NCI-H1694 treated with DMSO at 0.1 percent for 48 hours (cell line): Measurements from ENCODE around the gene SZT2.
A peak's percentile ranks its signal among the peaks of the same experiment; 100 is the strongest.
"Not testable (repeated sequence)": the region's sequence is repeated elsewhere in the genome, so short reads cannot be mapped to it uniquely, and the experiment has no call there.

Experiments used
- DNase-seq: peaks from one replicate; lab custom pipeline; 2025; lab: John Stamatoyannopoulos, UW

The SZT2 gene

DNA sequence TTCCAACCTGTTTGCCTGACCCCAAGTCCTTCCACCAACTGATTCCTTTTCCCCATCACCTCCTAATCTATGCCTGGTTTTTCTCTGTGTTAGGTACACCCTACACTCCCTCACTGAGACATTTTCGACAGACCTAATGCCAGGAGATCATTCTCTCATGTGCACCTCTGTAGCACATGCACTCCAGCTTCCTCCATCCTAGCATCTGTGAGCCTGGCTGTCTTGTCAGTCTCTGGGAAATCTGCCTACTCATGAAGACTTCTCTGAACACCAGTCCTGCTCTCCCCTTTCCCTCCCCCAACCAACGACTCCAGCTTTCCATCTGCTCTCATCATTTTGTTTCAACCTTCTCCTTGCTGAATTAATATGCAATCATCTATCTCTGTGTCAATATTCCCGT lies 1.1 kb upstream of the SZT2 start:
- DNase-seq, result no peak

- DNase-seq, result no peak
Observed at GRCh38 chr1:43392702-43393101, 3.0 kb downstream of the SZT2 start.

DNA sequence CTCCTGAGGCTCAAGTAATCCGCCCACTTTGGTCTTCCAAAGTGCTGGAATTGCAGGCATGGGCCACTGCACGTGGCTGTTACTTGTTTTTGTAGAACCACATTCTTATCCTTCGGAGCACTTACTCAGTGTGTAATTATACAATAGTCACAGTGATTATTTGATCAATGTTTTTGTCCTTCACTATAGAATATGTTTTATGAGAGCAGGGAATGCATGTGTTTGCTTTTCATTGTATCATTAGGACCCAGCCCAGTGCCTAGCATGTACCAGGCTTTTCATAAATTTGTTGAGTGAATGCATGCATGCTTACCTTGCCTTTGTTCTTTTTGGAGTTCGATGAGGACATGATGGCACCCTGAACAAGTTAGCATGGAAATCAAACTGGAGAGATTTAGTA lies 5.8 kb downstream of the SZT2 start:
- DNase-seq, result no peak

- DNase-seq, result no peak
Observed at GRCh38 chr1:43396059-43396458, 6.4 kb downstream of the SZT2 start.

- no peak for DNase-seq
Observed at GRCh38 chr1:43398227-43398626, 8.5 kb downstream of the SZT2 start.

- not testable (repeated sequence) for DNase-seq
Observed at GRCh38 chr1:43400441-43400840, 10.7 kb downstream of the SZT2 start.

GRCh38 chr1:43402089-43402865 lies 12.6 kb downstream of the SZT2 start:
- no peak for DNase-seq

GRCh38 chr1:43404353-43404752 lies 14.7 kb downstream of the SZT2 start:
- DNase-seq, result no peak

- no peak for DNase-seq
Observed at GRCh38 chr1:43405219-43405875, 15.6 kb downstream of the SZT2 start.

- no peak for DNase-seq
Observed at GRCh38 chr1:43405876-43406234, 16.2 kb downstream of the SZT2 start.

- DNase-seq, result no peak
Observed at GRCh38 chr1:43410571-43410970, 20.9 kb downstream of the SZT2 start.

GRCh38 chr1:43413426-43413825 lies 23.7 kb downstream of the SZT2 start:
- not testable (repeated sequence) for DNase-seq

GRCh38 chr1:43414634-43415223 lies 25.0 kb downstream of the SZT2 start:
- peak; percentile 62 for DNase-seq

DNA sequence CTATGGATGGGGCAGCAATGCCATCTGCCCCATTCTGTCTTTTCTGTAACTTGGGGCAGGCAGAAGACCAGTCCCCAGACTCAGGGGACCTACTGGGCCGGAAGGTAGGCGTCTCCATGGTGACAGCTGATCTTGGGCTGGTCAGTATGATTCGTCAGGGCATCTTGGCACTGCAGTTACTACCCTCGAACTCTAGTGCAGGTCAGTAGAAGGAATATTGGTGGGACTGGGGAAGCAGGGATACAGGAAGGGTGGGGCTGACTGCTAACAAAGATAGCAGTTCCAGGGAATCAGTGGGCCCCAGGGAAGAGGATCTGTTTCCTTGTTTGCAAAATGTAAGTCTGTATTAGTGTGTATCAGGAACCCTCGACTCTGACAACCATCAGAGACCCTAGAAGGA lies 26.2 kb downstream of the SZT2 start:
- DNase-seq, result no peak

DNA sequence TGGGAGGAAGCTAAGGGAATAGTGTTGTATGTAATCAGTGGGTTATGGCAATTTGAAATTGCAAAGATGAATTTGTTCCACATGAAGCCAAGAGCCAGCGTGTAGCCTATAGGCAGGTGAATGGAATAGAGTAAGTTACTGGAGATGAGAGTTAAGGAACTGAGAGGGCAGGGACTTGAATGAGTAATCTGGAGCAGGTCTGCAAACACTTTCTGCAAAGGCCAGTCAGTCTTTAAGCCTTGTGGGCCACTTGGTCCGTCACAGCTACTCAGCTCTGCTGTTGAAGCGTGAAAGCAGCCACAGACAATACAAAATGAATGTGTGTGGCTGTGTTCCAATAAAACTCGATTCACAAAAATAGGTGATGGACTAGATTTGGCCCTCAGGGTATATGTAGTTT lies 29.2 kb downstream of the SZT2 start:
- no peak for DNase-seq

DNA sequence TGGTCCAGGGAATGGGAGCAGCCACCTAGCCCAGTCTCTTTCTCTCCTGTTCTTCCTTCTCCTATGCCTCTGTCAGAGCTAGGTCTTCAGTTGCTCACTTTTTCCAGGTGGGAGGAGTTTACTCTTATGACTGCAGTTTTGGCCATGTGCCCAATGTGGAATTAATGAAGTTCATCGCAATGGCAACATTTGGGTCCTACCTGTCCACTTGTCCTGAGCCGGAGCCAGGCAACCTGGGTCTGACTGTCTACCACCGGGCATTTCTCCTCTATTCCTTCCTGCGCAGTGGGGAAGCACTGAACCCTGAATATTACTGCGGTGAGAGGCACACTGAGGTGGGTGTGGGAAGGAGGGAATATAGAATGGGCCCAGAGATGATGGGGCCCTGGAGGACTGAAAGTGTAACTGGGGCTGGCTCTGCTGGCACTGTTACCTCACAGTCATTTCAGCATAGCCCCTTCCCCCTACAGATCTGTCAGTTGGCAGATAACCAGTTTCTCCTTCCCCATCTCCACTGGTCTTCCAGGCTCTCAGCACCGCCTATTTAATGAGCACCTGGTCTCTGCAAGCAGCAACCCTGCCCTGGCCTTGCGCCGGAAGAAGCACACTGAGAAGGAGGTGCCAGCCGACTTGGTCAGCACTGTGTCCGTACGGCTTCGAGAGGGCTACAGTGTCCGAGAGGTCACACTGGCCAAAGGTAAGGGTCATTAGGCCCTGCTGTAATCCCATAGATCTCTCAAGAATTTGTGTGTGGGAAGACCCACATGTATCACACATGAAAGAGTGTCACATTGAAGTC lies 30.1 kb downstream of the SZT2 start:
- DNase-seq, result no peak

GRCh38 chr1:43420874-43421273 lies 31.2 kb downstream of the SZT2 start:
- no peak for DNase-seq

GRCh38 chr1:43421396-43421795 lies 31.7 kb downstream of the SZT2 start:
- no peak for DNase-seq

- no peak for DNase-seq
Observed at GRCh38 chr1:43421976-43422750, 32.5 kb downstream of the SZT2 start.

DNA sequence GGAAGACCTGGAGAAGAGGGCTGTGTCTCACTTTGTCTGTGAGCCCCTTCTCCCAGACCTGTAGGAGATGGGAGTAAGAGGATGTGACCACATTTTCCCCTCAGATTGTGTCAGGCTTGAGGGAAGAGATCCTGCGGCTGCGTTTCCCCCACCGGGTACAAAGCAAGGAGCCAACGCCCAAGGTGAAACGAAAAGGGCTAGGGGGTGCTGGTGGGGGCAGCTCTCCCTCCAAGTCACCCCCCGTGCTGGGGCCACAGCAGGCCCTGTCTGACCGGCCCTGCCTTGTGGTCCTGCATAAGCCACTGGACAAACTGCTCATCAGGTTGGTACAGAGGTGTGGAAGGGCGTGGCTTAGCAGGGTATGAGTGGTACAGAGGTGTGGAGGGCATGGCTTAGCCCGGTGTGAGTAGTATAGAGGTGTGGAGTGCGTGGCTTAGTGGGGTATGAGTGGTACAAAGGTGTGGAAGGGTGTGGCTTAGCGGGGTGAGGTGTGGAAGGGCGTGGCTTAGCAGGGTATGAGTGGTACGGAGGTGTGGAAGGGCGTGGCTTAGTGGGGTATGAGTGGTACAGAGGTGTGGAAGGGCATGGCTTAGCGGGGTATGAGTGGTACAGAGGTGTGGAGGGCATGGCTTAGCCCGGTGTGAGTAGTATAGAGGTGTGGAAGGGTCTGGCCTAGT lies 33.4 kb downstream of the SZT2 start:
- DNase-seq, result no peak
